Prostate gland (tissue), 2 donors: Measurements from ENCODE around the gene SFXN3.

ENCODE experiments used
- CTCF ChIP-seq, 4 experiments: fragments of 200-600 bp in 2 of 4; fragments of 450-650 bp in 2 of 4; sonication (generic) in 2 of 4; IDR thresholded peaks; 1 replicate in 3 of 4; 2 replicates in 1 of 4; pipeline ENCODE4 v1.5.1; 2016 to 2019; ENCODE audit warnings: antibody characterized with exemption in 4 of 4, mild to moderate bottlenecking in 2 of 4, moderate library complexity in 2 of 4
- POLR2A ChIP-seq: fragments of 450-650 bp; IDR thresholded peaks from one replicate; pipeline ENCODE4 v1.6.1; 2016; ENCODE audit warnings: antibody characterized with exemption, mild to moderate bottlenecking

- TF ChIP-seq CTCF (IDR thresholded peaks at IDR 0.05) = no peak
- TF ChIP-seq POLR2A = no peak
These were observed 23.8 kb upstream of the SFXN3 start for GRCh38 chr10:101007099-101007711.
